Spleen (tissue), 11 donors: ENCODE data around the gene ITM2C. TPM values are rescaled to one million over a fixed set of nuclear protein-coding genes. Genes with fewer than 3 reads are reported as not detected.

Source experiments
- DNase-seq: peaks from one replicate; pipeline ENCODE4 v3.0.0-alpha.2; 2020
- H3K27ac ChIP-seq, 8 donors: fragments of 200-600 bp; sonication (generic) in 7 of 8; 1 replicate in 4 of 8; 2 replicates in 4 of 8; pipeline versions ENCODE4 v1.5.0 to v1.8.0; 2016 to 2021; ENCODE audit warnings: inconsistent platforms in 4 of 8, mild to moderate bottlenecking in 4 of 8, moderate library complexity in 1 of 8
- H3K27me3 ChIP-seq, 7 donors: fragments of 200-600 bp; sonication (generic) in 6 of 7; replicated peaks in 1 of 7; 1 replicate in 4 of 7; 2 replicates in 3 of 7; pipeline versions ENCODE4 v1.5.0 to v1.8.0; 2016 to 2021; ENCODE audit warnings: inconsistent platforms in 3 of 7, mild to moderate bottlenecking in 1 of 7
- H3K36me3 ChIP-seq, 6 donors: fragments of 200-600 bp; sonication (generic) in 5 of 6; 1 replicate in 4 of 6; 2 replicates in 2 of 6; pipeline versions ENCODE4 v1.5.0 to v1.8.0; 2016 to 2021; ENCODE audit warnings: inconsistent platforms in 2 of 6
- H3K4me1 ChIP-seq, 6 donors: fragments of 200-600 bp; sonication (generic) in 5 of 6; 1 replicate in 3 of 6; 2 replicates in 3 of 6; pipeline versions ENCODE4 v1.5.0 to v1.8.0; 2016 to 2021; ENCODE audit warnings: inconsistent platforms in 3 of 6
- H3K4me3 ChIP-seq, 8 donors: fragments of 200-600 bp; sonication (generic) in 7 of 8; 1 replicate in 4 of 8; 2 replicates in 4 of 8; pipeline versions ENCODE4 v1.5.0 to v1.8.0; 2016 to 2021; ENCODE audit warnings: inconsistent platforms in 4 of 8, mild to moderate bottlenecking in 4 of 8, moderate library complexity in 2 of 8
- H3K9me3 ChIP-seq, 8 donors: fragments of 200-600 bp; sonication (generic) in 7 of 8; 1 replicate in 4 of 8; 2 replicates in 4 of 8; pipeline versions ENCODE4 v1.5.0 to v1.8.0; 2016 to 2021; ENCODE audit warnings: inconsistent platforms in 4 of 8
- CTCF ChIP-seq, 11 experiments: fragments of 200-600 bp in 7 of 11; fragments of 450-650 bp in 4 of 11; sonication (generic) in 4 of 11; IDR thresholded peaks in 8 of 11; conservative IDR thresholded peaks in 3 of 11; 1 replicate in 7 of 11; 2 replicates in 4 of 11; pipeline versions ENCODE4 v1.4.0 to v1.8.0; 2016 to 2021; ENCODE audit warnings: antibody characterized with exemption in 11 of 11, inconsistent platforms in 4 of 11, mild to moderate bottlenecking in 1 of 11
- POLR2A ChIP-seq, 3 donors: fragments of 450-650 bp; IDR thresholded peaks; one replicate each; pipeline ENCODE4 v1.5.1; 2017; ENCODE audit warnings: antibody characterized with exemption in 3 of 3, mild to moderate bottlenecking in 1 of 3
- POLR2AphosphoS5 ChIP-seq, 3 donors: sonication (generic); formaldehyde crosslinking; IDR thresholded peaks; one replicate each; pipeline ENCODE4 v1.5.1; 2017; ENCODE audit warnings: antibody characterized with exemption in 3 of 3
- WGBS, 5 donors: extraction: QIAGEN DNeasy Blood & Tissue Kit in 3 of 5; methylation state at CpG; one replicate each; pipeline versions ENCODE4 v1.1.5 to v1.1.7; 2013 to 2018; 5-methylcytosine and 5-hydroxymethylcytosine counted together
- intact Hi-C: fragments of 100-400 bp; cut with DNase I; formaldehyde crosslinking; loops from one replicate; pipeline ENCODE4 v1.15.0; 2023; ENCODE audit warnings: low total_unique reads
- polyA plus RNA-seq, 3 donors: library from polyadenylated mRNA; stranded (reverse); fragments of 200-250 nt; gene quantifications; one replicate each; pipeline ENCODE4 v1.2.1, GENCODE V29; 2013
- total RNA-seq, 7 donors: library from RNA; depleted of rRNA in 3 of 7; stranded (reverse); fragments of >200 nt in 3 of 7; fragmentation: NEBNext Ultra II Directional in 4 of 7; extraction: Animal tissue kit (Norgen Biotek cat#: 25700) in 4 of 7; gene quantifications; one replicate each; pipeline versions ENCODE4 v1.1.0 to v1.2.1, GENCODE V29; 2016 to 2021
- donor health status: healthy with polysubstance abuse.
- donor health status: DM: no; HTN: no; CAD: no; lungs with moderate emphysema.
- donor health status: DM: no; HTN: no; CAD: no.
- donor health status: Bipolar disorder and iron deficiency.
- donor health status: healthy.
- donor health status: DM: no; HTN: no; CAD: no.
- donor health status: DM: yes; HTN: yes; CAD: no.

ITM2C gene
- total and polyA plus RNA-seq, 10 donors = 58.5 to 150 (median 93.7) TPM

GRCh38 chr2:230879891-230880290, 15.1 kb downstream of the ITM2C start:
- H3K36me3 ChIP-seq = peaks cover 0 to 49% (median 17%) of the 10 kb centered on the region in 6 donors
- TF ChIP-seq CTCF (IDR thresholded peaks at IDR 0.05 in 8 of 11, conservative IDR thresholded peaks at IDR 0.05 in 3 of 11) (no peak), POLR2A (IDR thresholded peaks at IDR 0.05) (no peak), POLR2AphosphoS5 (IDR thresholded peaks at IDR 0.05) (no peak)
- H3K4me1 ChIP-seq = peaks cover 16 to 49% (median 40%) of the 10 kb centered on the region in 6 donors
- 81 to 96% (median 92%) methylated on average over 9 of the region's 9 CpGs for WGBS, 5 donors
- intact Hi-C loops = no loop called here
- H3K4me3 ChIP-seq = no peak overlapping the region
- no peaks in the 10 kb centered on the region for H3K9me3 ChIP-seq
- H3K27ac ChIP-seq = no peak overlapping the region
- DNase-seq = peak; percentile 15
- H3K27me3 ChIP-seq = no peaks in the 10 kb centered on the region

GRCh38 chr2:230881840-230882239, 17.1 kb downstream of the ITM2C start:
- Histone ChIP-seq H3K9me3 (no peaks in the 10 kb centered on the region), H3K4me1 (peaks cover 13 to 43% (median 27%) of the 10 kb centered on the region in 6 donors), H3K27me3 (no peaks in the 10 kb centered on the region), H3K36me3 (peaks cover 0 to 30% (median 12%) of the 10 kb centered on the region in 6 donors), H3K4me3 (no peak overlapping the region), H3K27ac (no peak overlapping the region)
- DNase-seq = peak; percentile 38
- no peak for TF ChIP-seq CTCF (IDR thresholded peaks at IDR 0.05 in 8 of 11, conservative IDR thresholded peaks at IDR 0.05 in 3 of 11)
- no peak for TF ChIP-seq POLR2A (IDR thresholded peaks at IDR 0.05)
- no peak for TF ChIP-seq POLR2AphosphoS5 (IDR thresholded peaks at IDR 0.05)
- WGBS, 5 donors = 77 to 92% (median 83%) methylated on average over 7 of the region's 7 CpGs
- intact Hi-C loops = no loop called here

GRCh38 chr2:230885463-230886130, 20.9 kb downstream of the ITM2C start:
- Histone ChIP-seq H3K36me3 (no peaks in the 10 kb centered on the region), H3K27ac (no peak overlapping the region), H3K4me3 (no peak overlapping the region), H3K9me3 (no peaks in the 10 kb centered on the region), H3K4me1 (peaks cover 0 to 15% (median 0%) of the 10 kb centered on the region in 6 donors), H3K27me3 (no peaks in the 10 kb centered on the region)
- intact Hi-C loops = no loop called here
- peak; percentile 76 for DNase-seq
- no peak for TF ChIP-seq POLR2AphosphoS5 (IDR thresholded peaks at IDR 0.05)
- no peak for TF ChIP-seq CTCF (IDR thresholded peaks at IDR 0.05 in 8 of 11, conservative IDR thresholded peaks at IDR 0.05 in 3 of 11)
- no peak for TF ChIP-seq POLR2A (IDR thresholded peaks at IDR 0.05)
- WGBS, 5 donors = 36 to 50% (median 48%) methylated on average over 11 of the region's 11 CpGs

- Histone ChIP-seq H3K27ac (no peak overlapping the region), H3K36me3 (no peaks in the 10 kb centered on the region), H3K27me3 (no peaks in the 10 kb centered on the region), H3K9me3 (no peaks in the 10 kb centered on the region), H3K4me1 (peaks cover 0 to 21% (median under 1%) of the 10 kb centered on the region in 6 donors), H3K4me3 (no peak overlapping the region)
- WGBS, 5 donors = 61 to 81% (median 69%) methylated on average over 3 to 5 of the region's 5 CpGs
- intact Hi-C loops = no loop called here
- TF ChIP-seq CTCF (IDR thresholded peaks at IDR 0.05 in 8 of 11, conservative IDR thresholded peaks at IDR 0.05 in 3 of 11) (no peak), POLR2AphosphoS5 (IDR thresholded peaks at IDR 0.05) (no peak), POLR2A (IDR thresholded peaks at IDR 0.05) (no peak)
- no peak for DNase-seq
Measured at GRCh38 chr2:230886206-230886605, 21.5 kb downstream of the ITM2C start.
